OCI-LY1 (cell line): ENCODE results near the gene PDE6G.
A peak's percentile ranks its signal among the peaks of the same experiment; 100 is the strongest.

Experiments
- H2AFZ ChIP-seq: fragments of 200-600 bp; sonication (generic), shearing (Covaris generic); 2 replicates; pipeline ENCODE4 v1.6.0; 2014; ENCODE audit warnings: antibody characterized with exemption, mild to moderate bottlenecking, low read length
- H3F3A ChIP-seq: fragments of 200-600 bp; sonication (generic), shearing (Covaris generic); 2 replicates; pipeline ENCODE4 v1.6.0; 2014; ENCODE audit warnings: mild to moderate bottlenecking, antibody characterized with exemption, low read length, moderate library complexity; ENCODE audit not compliant: insufficient read depth
- H3K27ac ChIP-seq: fragments of 200-600 bp; sonication (generic); 2 replicates; pipeline ENCODE4 v1.5.1; 2014; ENCODE audit warnings: low read length, mixed run types, mild to moderate bottlenecking, low read depth; ENCODE audit not compliant: poor library complexity, severe bottlenecking
- H3K27me3 ChIP-seq: fragments of 200-600 bp; sonication (generic); 2 replicates; pipeline ENCODE4 v1.6.0; 2014; ENCODE audit warnings: antibody characterized with exemption, mild to moderate bottlenecking, low read length, moderate library complexity; ENCODE audit not compliant: insufficient read depth
- H3K36me3 ChIP-seq: fragments of 200-600 bp; sonication (generic); 2 replicates; pipeline ENCODE4 v1.6.1; 2014; ENCODE audit warnings: mild to moderate bottlenecking, antibody characterized with exemption, low read length, moderate library complexity, mixed read lengths; ENCODE audit not compliant: insufficient read depth
- H3K4me1 ChIP-seq: fragments of 200-600 bp; sonication (generic); 2 replicates; pipeline ENCODE4 v1.5.1; 2014; ENCODE audit warnings: mild to moderate bottlenecking, low read length, moderate library complexity; ENCODE audit not compliant: insufficient read depth, severe bottlenecking
- H3K4me2 ChIP-seq: fragments of 200-600 bp; sonication (generic), shearing (Covaris generic); 2 replicates; pipeline ENCODE4 v1.6.1; 2014; ENCODE audit warnings: low read length
- H3K4me3 ChIP-seq: fragments of 200-600 bp; sonication (generic); 2 replicates; pipeline ENCODE4 v1.5.1; 2014; ENCODE audit warnings: low read length, low read depth, mild to moderate bottlenecking, mixed read lengths; ENCODE audit not compliant: poor library complexity, severe bottlenecking
- H3K79me2 ChIP-seq: fragments of 200-600 bp; shearing (Covaris generic); 2 replicates; pipeline ENCODE4 v1.6.1; 2016; ENCODE audit warnings: mixed run types, low read length, mixed read lengths; ENCODE audit not compliant: insufficient read depth
- H3K9ac ChIP-seq: fragments of 200-600 bp; sonication (generic), shearing (Covaris generic); 2 replicates; pipeline ENCODE4 v1.6.1; 2014; ENCODE audit warnings: mild to moderate bottlenecking, low read length, mixed read lengths
- H3K9me2 ChIP-seq: fragments of 200-600 bp; sonication (generic), shearing (Covaris generic); 2 replicates; pipeline ENCODE4 v1.6.1; 2014; ENCODE audit warnings: low read depth, mild to moderate bottlenecking, low read length, mixed read lengths
- H3K9me3 ChIP-seq: fragments of 200-600 bp; shearing (Covaris generic); 2 replicates; pipeline ENCODE4 v1.6.1; 2014; ENCODE audit warnings: low read length, mixed read lengths
- H4K20me1 ChIP-seq: fragments of 200-600 bp; sonication (generic), shearing (Covaris generic); 2 replicates; pipeline ENCODE4 v1.6.0; 2016; ENCODE audit warnings: mild to moderate bottlenecking, low read length; ENCODE audit not compliant: insufficient read depth
- CTCF ChIP-seq: fragments of 200-600 bp; sonication (generic), shearing (Covaris generic); IDR thresholded peaks from 2 replicates; pipeline ENCODE4 v1.5.1; 2017; ENCODE audit warnings: mild to moderate bottlenecking, antibody characterized with exemption, low read length, moderate library complexity, mixed read lengths
- EZH2 ChIP-seq: fragments of 200-600 bp; sonication (generic), shearing (Covaris generic); IDR thresholded peaks from 2 replicates; pipeline ENCODE4 v1.8.0; 2017; ENCODE audit warnings: borderline replicate concordance, mixed run types, mild to moderate bottlenecking, antibody characterized with exemption, low read length, moderate library complexity, mixed read lengths

PDE6G gene

GRCh38 chr17:81683584-81684441, 27.5 kb upstream of the PDE6G start, which contains the start of the genes ARL16 and HGS:
Gene ARL16, minus strand, starts transcription at chr17:81683797. Its CDS starts 44 bp downstream, at chr17:81683753.
Gene HGS, plus strand, starts transcription at chr17:81684011. Its CDS starts 56 bp downstream, at chr17:81684067.
- Histone ChIP-seq H2AFZ (no peak within 1 kb of the TSS), H3F3A (no peaks in the 10 kb centered on the region), H3K27ac (peak within 1 kb of the TSS; percentile 3), H3K27me3 (no peaks in the 10 kb centered on the region), H3K9me2 (no peaks in the 10 kb centered on the region), H3K4me1 (peaks cover 28% of the 10 kb centered on the region), H3K9me3 (no peaks in the 10 kb centered on the region), H3K79me2 (peaks cover 15% of the 10 kb centered on the region), H3K4me3 (peak within 1 kb of the TSS; percentile 82), H3K36me3 (peaks cover 35% of the 10 kb centered on the region; the same call in 1 of the 2 replicates), H3K4me2 (peak within 1 kb of the TSS; percentile 88), H3K9ac (peak within 1 kb of the TSS; percentile 86), H4K20me1 (no peaks in the 10 kb centered on the region)
- no peak for TF ChIP-seq CTCF

- H3K4me3 ChIP-seq: peak overlapping the region; percentile 82
- H3K79me2 ChIP-seq: peaks cover 15% of the 10 kb centered on the region
- peak overlapping the region; percentile 86 for H3K9ac ChIP-seq
- TF ChIP-seq CTCF: no peak
- TF ChIP-seq EZH2: no peak
- no peaks in the 10 kb centered on the region for H3K9me2 ChIP-seq
- H3K4me1 ChIP-seq: peaks cover 28% of the 10 kb centered on the region
- H4K20me1 ChIP-seq: no peaks in the 10 kb centered on the region
- no peak overlapping the region for H3K27ac ChIP-seq
- no peaks in the 10 kb centered on the region for H3K27me3 ChIP-seq
- H3F3A ChIP-seq: no peaks in the 10 kb centered on the region
- peaks cover 29% of the 10 kb centered on the region; the same call in 1 of the 2 replicates for H3K36me3 ChIP-seq
- H2AFZ ChIP-seq: no peak overlapping the region
- H3K4me2 ChIP-seq: peak overlapping the region; percentile 87
- H3K9me3 ChIP-seq: no peaks in the 10 kb centered on the region
Measured at GRCh38 chr17:81683208-81683583, 26.9 kb upstream of the PDE6G start.

GRCh38 chr17:81682565-81683207, 26.3 kb upstream of the PDE6G start:
- TF ChIP-seq EZH2 (no peak), CTCF (no peak)
- Histone ChIP-seq H2AFZ (no peak overlapping the region), H3K4me1 (peaks cover 28% of the 10 kb centered on the region), H3K9me2 (no peaks in the 10 kb centered on the region), H3K9ac (peak overlapping the region; percentile 86), H3K36me3 (peaks cover 24% of the 10 kb centered on the region; the same call in 1 of the 2 replicates), H3K9me3 (no peaks in the 10 kb centered on the region), H3F3A (no peaks in the 10 kb centered on the region), H3K4me2 (peak overlapping the region; percentile 87), H3K27ac (no peak overlapping the region), H3K79me2 (peaks cover 15% of the 10 kb centered on the region), H3K27me3 (no peaks in the 10 kb centered on the region), H4K20me1 (no peaks in the 10 kb centered on the region), H3K4me3 (peak overlapping the region; percentile 82)
